Colon (tissue), 2 donors: ENCODE data around the gene SH3BP2.

Experiments used
- FAIRE-seq: peaks from 2 replicates; lab custom pipeline; 2012; peaks lifted over from hg19 to GRCh38; lab: Jason Lieb, UNC
- donor health status: control.
- donor health status: control.

Gene SH3BP2

GRCh38 chr4:2803624-2804448 is 11.0 kb downstream of the SH3BP2 start:
- no peak for FAIRE-seq

- no peak for FAIRE-seq
Observed at GRCh38 chr4:2804449-2804972, 11.6 kb downstream of the SH3BP2 start.

GRCh38 chr4:2804973-2805501 is 12.2 kb downstream of the SH3BP2 start:
- FAIRE-seq: no peak

GRCh38 chr4:2805712-2806389 is 13.0 kb downstream of the SH3BP2 start:
- FAIRE-seq: no peak

- FAIRE-seq: no peak
Observed at GRCh38 chr4:2806390-2807355, 13.8 kb downstream of the SH3BP2 start.

DNA sequence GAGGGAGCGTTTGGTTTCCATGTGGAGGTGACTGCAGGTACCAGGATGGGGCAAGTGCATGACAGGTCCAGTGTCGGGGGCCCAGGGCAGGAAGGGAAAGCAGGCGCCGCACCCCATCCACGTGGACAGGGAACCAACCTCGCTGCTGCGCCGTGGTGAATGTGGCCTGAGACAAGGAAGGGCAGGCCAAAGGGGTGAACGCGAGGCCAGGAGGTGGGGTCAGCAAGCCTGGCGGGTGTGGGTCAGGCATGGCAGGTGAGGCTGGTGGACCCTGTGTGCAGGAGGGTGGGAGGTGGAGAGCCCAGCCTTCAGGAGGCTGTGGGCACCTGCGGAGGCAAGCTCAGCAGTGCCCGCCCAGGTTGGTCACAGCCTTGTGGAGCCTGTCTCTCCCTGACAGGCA is 14.7 kb downstream of the SH3BP2 start:
- no peak for FAIRE-seq

- FAIRE-seq: no peak
Observed at GRCh38 chr4:2808001-2808400, 15.1 kb downstream of the SH3BP2 start.

DNA sequence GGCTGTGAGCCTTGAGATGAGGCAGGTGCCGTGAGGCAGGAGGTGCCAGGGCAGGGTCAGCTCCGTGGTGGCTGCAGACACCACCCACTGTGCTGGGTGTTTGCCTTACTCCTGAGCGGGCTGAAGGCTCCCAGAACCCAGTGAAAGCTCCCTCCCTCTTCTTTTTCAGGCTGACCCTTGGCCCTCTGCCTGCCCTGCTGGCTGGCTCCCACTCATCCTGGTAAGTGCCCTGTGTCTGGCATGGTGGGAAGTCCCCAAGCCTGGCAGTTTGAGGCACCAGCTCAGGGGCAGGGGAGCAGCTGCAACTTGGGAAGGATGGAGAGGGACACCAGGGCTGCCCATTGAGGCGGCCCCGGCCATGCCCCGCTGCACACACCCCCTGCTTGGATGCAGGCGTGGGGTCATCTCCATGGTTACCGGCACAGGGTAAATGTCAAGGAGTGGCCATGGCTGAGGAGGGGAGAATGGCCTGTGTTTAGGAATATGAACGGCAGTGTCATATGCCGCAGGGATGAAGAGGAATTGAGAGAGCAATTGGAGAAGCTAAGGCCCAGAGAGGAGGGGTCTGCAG is 16.8 kb downstream of the SH3BP2 start:
- FAIRE-seq: no peak

DNA sequence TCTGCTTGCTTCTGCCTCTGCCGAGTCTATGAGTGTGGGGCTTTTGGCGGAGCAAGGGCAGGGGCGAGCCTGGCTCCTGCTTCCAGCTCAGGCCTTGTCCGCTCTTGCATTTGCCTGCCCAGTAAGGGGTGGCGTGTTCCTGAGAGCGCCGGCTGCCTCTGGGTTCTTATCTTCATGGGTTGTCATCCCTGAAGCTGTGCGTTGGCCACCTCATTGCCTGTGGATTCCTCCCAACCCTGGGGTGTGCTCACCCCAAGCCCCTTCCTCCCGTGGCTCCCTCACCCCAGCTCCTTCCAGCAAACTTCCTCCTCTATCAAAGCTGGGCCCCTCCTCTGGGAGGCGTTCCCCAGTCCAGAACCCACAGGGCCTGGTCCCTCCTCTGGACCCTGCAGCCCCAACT is 17.5 kb downstream of the SH3BP2 start:
- FAIRE-seq: no peak

- no peak for FAIRE-seq
Observed at GRCh38 chr4:2811830-2812611, 19.1 kb downstream of the SH3BP2 start.

- FAIRE-seq: no peak
Observed at GRCh38 chr4:2812612-2813354, 19.9 kb downstream of the SH3BP2 start.

DNA sequence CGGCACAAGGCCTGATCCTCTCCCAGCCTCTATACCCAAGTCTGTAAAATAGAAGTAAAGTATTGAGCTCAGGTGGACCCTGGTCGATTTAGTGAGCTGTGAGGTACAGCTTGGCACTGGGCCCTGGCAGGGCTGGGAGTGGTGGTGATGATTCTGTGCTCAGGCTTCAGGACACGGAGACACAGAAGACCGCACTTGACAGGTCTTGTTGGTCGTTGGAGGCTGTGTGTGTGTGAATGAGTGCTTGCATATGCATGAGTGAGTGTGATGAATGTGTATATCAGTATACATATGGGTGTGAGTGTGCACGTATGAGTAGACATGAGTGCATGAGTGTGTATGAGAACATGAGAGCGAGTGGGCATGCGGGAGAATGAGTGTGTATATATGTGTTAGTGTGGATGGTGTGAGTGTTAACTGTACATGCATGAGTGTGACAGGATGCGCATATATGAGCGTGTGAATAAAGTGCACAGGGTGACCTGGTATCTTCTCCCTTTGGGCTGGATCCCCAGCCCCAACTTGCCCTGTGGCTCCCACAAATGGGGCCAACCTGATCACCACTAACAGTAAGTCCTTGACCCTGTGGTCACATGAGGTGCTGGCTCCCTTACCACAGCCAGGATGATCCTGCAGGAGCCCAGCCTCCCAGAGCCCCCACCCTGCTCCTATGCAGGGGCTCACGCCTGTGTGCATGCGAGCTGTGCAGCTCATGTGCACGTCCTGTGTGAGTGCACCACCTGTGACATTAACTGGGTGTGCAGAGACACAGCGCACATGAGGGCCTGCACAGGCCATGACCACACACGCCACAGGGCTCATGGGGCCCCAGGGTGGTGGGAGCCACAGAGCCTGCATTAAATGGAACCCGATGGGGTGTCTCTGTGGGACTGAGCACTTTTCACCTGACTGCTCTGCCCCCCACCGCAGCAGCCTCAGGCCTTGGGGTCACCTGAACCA is 20.8 kb downstream of the SH3BP2 start:
- no peak for FAIRE-seq

DNA sequence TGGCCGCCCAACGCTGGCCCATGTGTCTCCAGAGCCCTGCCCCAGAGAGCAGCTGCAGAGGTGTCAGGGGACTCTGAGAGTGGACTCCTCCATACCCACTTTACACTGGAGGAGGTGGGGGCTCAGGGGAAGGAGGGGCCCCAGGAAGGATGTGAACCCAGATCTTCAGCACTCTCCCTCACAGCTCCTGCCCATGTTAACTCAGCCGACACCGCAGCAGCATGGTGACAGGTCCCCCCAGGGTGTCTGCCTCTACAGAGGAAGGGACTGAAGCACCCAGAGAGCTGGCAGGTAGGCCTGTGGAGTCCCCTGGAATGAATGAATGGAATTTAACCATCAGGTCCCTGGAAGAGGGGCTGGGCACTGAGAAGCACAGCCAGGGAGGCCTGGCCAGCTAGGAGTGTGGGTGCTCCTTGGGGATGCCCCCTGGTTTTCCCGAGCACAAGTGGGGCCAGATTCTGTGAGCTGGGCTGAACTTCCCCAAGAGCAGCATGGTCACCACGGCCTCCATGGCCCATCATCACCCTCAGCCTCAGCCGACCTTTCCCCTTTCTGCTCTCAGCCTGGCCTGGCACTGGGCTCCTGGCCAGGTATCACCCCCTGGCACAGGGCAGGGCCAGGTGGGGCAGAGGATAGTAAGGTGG is 21.9 kb downstream of the SH3BP2 start:
- no peak for FAIRE-seq

DNA sequence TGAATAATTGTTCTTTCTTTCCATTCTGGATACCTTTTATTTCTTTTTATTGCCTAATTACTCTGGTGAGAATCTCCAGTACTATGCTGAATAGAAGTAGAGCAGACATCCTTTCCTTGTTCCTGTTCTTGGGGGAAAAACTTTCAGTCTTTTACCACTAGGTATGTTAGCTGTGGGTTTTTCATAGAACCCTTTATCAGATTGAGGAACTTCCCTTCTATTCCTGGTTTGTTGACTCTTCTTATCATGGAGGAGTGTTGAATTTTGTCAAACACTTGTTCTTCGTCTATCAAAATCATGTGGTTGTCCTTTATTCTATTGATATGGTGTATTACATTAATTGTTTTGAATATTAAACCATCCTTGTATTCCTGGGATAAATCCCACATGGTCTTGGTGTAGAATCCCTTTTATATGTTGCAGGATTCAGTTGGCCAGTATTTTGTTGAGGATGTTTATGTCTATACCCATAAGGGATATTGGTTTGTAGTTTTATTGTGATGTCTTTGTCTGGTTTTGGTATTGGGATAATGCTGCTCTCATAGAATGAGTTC is 23.6 kb downstream of the SH3BP2 start:
- FAIRE-seq: no peak

GRCh38 chr4:2817137-2817536 is 24.3 kb downstream of the SH3BP2 start:
- no peak for FAIRE-seq

DNA sequence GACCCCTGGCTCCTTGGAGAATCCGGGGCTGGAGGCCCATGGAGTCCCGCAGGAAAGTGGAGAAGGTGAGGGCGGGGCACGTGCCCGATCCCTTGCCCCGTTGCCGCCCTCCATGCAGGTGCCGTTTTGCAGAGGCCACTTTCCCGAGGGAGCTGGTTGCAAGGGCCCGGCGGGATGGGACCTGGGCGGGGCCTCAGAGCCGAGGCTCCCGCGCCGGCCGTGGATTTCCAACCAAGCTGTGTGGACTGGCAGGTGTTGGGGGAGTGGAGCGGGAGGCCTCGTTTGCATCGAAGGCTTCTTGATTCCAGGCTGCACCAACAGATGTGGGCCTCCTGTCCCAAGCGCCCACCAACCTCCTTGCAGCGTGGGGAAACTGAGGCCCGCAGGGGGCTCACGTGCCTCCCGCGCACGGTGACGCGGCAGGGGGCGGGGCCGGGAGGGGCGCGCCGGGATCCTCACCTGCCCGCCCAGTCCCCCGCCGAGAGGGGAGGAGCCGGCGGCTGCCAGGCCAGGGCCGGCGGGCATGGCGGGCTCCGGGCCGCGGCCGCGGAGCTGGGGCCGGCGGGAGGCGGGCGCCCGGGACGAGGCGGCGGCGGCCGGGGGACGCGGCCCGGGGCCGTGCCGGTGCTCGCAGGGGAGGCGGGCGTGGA is 24.9 kb downstream of the SH3BP2 start:
- FAIRE-seq: no peak

DNA sequence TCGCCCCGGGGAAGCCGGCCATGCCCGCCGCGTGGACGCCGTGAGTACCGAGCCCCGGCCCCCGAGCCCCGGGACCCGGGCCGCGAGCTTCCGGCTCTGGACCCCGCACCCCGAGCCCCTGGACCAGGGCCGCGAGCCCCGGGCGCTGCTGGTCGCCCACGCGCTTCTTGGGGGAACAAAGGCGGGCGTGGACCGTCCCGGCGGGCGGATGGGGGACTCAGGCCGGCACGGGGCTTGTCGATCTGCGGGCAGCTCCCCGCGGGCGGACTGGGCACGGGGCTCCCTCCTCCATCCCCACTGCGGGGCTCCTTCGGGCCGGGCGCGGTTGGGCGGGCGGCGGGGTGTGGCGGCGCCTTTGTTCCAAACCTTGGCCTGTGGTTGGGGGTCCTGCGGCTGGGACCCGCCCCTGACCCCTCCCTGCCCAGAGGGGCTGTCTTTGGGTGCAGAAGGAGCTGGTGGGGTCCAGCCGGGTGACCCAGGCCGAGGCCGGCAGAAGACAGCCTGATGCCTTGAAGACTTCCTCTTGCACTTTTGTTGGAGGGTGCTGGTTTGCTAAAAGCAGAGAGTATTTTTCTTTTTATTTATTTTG is 25.6 kb downstream of the SH3BP2 start:
- FAIRE-seq: no peak
